8988T (cell line): Measurements from ENCODE around the gene ABHD16B.
A peak's percentile ranks its signal among the peaks of the same experiment; 100 is the strongest.
"Not testable (repeated sequence)": the region's sequence is repeated elsewhere in the genome, so short reads cannot be mapped to it uniquely, and the experiment has no call there.

Experiments
- DNase-seq: peaks from one replicate; pipeline ENCODE4 v3.0.0; 2011

Gene ABHD16B

GRCh38 chr20:63856098-63856511 is 5.2 kb upstream of the ABHD16B start:
- no peak for DNase-seq

GRCh38 chr20:63857764-63858392 is 3.4 kb upstream of the ABHD16B start:
- no peak for DNase-seq

GRCh38 chr20:63858393-63859165 is 2.7 kb upstream of the ABHD16B start:
- DNase-seq, result no peak

GRCh38 chr20:63859166-63859699 is 2.1 kb upstream of the ABHD16B start:
- no peak for DNase-seq

GRCh38 chr20:63860325-63861051 is 810 bp upstream of the ABHD16B start:
- DNase-seq, result no peak

GRCh38 chr20:63861981-63862901 is 943 bp downstream of the ABHD16B start:
- no peak for DNase-seq

GRCh38 chr20:63863021-63863797 is 1.9 kb downstream of the ABHD16B start:
- DNase-seq, result no peak

- DNase-seq, result peak; percentile 96
Observed at GRCh38 chr20:63863798-63864544, 2.7 kb downstream of the ABHD16B start.

- no peak for DNase-seq
Observed at GRCh38 chr20:63864545-63864977, 3.3 kb downstream of the ABHD16B start.

- peak; percentile 100 for DNase-seq
Observed at GRCh38 chr20:63864978-63865640, 3.8 kb downstream of the ABHD16B start, which contains the start of gene TPD52L2. TPD52L2 (plus strand) TSS chr20:63865270; CDS start chr20:63865366, 96 bp downstream.

- DNase-seq, result not testable (repeated sequence)
Observed at GRCh38 chr20:63867042-63867441, 5.7 kb downstream of the ABHD16B start.

GRCh38 chr20:63868264-63868663 is 7.0 kb downstream of the ABHD16B start:
- no peak for DNase-seq

GRCh38 chr20:63873477-63873971 is 12.2 kb downstream of the ABHD16B start:
- no peak for DNase-seq

- not testable (repeated sequence) for DNase-seq
Observed at GRCh38 chr20:63874241-63874640, 12.9 kb downstream of the ABHD16B start.

GRCh38 chr20:63876489-63877036 is 15.3 kb downstream of the ABHD16B start:
- DNase-seq, result no peak

- no peak for DNase-seq
Observed at GRCh38 chr20:63877755-63878470, 16.6 kb downstream of the ABHD16B start.

- no peak for DNase-seq
Observed at GRCh38 chr20:63878899-63879663, 17.8 kb downstream of the ABHD16B start.

GRCh38 chr20:63880901-63881300 is 19.6 kb downstream of the ABHD16B start:
- not testable (repeated sequence) for DNase-seq
